Lung (tissue), 16 donors: ENCODE data around the gene IFT57. TPM values are rescaled to one million over a fixed set of nuclear protein-coding genes. Genes with fewer than 3 reads are reported as not detected.
"Not testable (repeated sequence)": the region's sequence is repeated elsewhere in the genome, so short reads cannot be mapped to it uniquely, and the experiment has no call there.

Source experiments
- ATAC-seq: fragments of 200-7000 bp; cut with Tn5 transposase; one replicate; pipeline ENCODE4 v1.9.1; 2020; ENCODE audit warnings: moderate number of reproducible peaks; ENCODE audit not compliant: insufficient read depth, low FRiP score
- DNase-seq, 3 donors: peaks; one replicate each; pipeline ENCODE4 v3.0.0-alpha.2; 2013 to 2017
- H3K27ac ChIP-seq, 2 donors: one replicate each; pipeline ENCODE4 v1.5.1; 2013; ENCODE audit warnings: mild to moderate bottlenecking in 2 of 2, moderate library complexity in 2 of 2, control low read depth in 1 of 2, inconsistent platforms in 1 of 2, low read depth in 1 of 2, low read length in 1 of 2
- H3K27me3 ChIP-seq, 3 donors: one replicate each; pipeline ENCODE4 v1.5.1; 2013; ENCODE audit warnings: low read length in 2 of 3; ENCODE audit not compliant: control insufficient read depth in 3 of 3, insufficient read depth in 3 of 3
- H3K36me3 ChIP-seq, 4 donors: one replicate each; pipeline ENCODE4 v1.5.1; 2013; ENCODE audit warnings: low read length in 4 of 4, mild to moderate bottlenecking in 1 of 4, moderate library complexity in 1 of 4; ENCODE audit not compliant: control insufficient read depth in 4 of 4, insufficient read depth in 4 of 4
- H3K4me1 ChIP-seq, 5 donors: one replicate each; pipeline ENCODE4 v1.5.1; 2013; ENCODE audit warnings: low read length in 5 of 5, mild to moderate bottlenecking in 2 of 5, moderate library complexity in 1 of 5; ENCODE audit not compliant: control insufficient read depth in 5 of 5, insufficient read depth in 5 of 5
- H3K4me3 ChIP-seq: one replicate; pipeline ENCODE4 v1.5.1; 2013; ENCODE audit warnings: mild to moderate bottlenecking, control low read depth, moderate library complexity
- H3K9ac ChIP-seq, 2 donors: one replicate each; pipeline ENCODE4 v1.5.1; 2013; ENCODE audit warnings: low read length in 2 of 2, control low read depth in 1 of 2; ENCODE audit not compliant: insufficient read depth in 1 of 2
- H3K9me3 ChIP-seq, 4 donors: one replicate each; pipeline ENCODE4 v1.5.1; 2013; ENCODE audit warnings: low read length in 3 of 4, mild to moderate bottlenecking in 1 of 4, moderate library complexity in 1 of 4; ENCODE audit not compliant: control insufficient read depth in 4 of 4, insufficient read depth in 3 of 4
- CTCF ChIP-seq: IDR thresholded peaks from 2 replicates; pipeline ENCODE4 v1.5.1; 2012; ENCODE audit warnings: mild to moderate bottlenecking; ENCODE audit errors: control extremely low read depth, extremely low read depth
- WGBS, 2 donors: extraction: QIAGEN DNeasy Blood & Tissue Kit; methylation state at CpG; one replicate each; pipeline ENCODE4 v1.1.7; 2013; 5-methylcytosine and 5-hydroxymethylcytosine counted together
- long read RNA-seq, 5 donors: transcript quantifications; one replicate each; lab custom pipeline, GENCODE V29; 2026
- polyA plus RNA-seq, 2 donors: library from polyadenylated mRNA; stranded (reverse); fragments of 200-250 nt; gene quantifications; one replicate each; pipeline ENCODE4 v1.2.1, GENCODE V29; 2013
- total RNA-seq, 2 donors: library from RNA; depleted of rRNA in 1 of 2; stranded (reverse); fragments of >200 nt in 1 of 2; gene quantifications; one replicate each; pipeline ENCODE4 v1.2.1, GENCODE V29; 2014 to 2021
- donor health status: control.
- donor health status: control.
- donor health status: Bipolar disorder and iron deficiency.
- donor health status: healthy.
- donor health status: DM: yes; HTN: yes; CAD: no.

Gene IFT57
- total RNA-seq = 100 to 1,000 TPM; 175 to 205 TPM
- 10 to 100 TPM; 66.1 to 83.2 TPM for polyA plus RNA-seq
- long read RNA-seq, donor 1, transcript IFT57-201 (11 exons, 3,203 nt) = major isoform, 17 of 37 reads
- long read RNA-seq, donor 1, partial matches to known transcripts = 17 of 37 reads
- long read RNA-seq, donor 1, other reads (novel, unspliced or antisense) = 0 of 37 reads
- long read RNA-seq, donor 2, transcript IFT57-202 (4 exons, 755 nt) = major isoform, 5 of 9 reads
- long read RNA-seq, donor 2, partial matches to known transcripts = 0 of 9 reads
- long read RNA-seq, donor 2, other reads (novel, unspliced or antisense) = 0 of 9 reads
- long read RNA-seq, donor 3, transcript IFT57-201 (11 exons, 3,203 nt) = major isoform, 9 of 20 reads
- long read RNA-seq, donor 3, partial matches to known transcripts = 9 of 20 reads
- long read RNA-seq, donor 3, other reads (novel, unspliced or antisense) = 0 of 20 reads
- long read RNA-seq, donor 4, partial matches to known transcripts = 5 of 10 reads
- long read RNA-seq, donor 4, other reads (novel, unspliced or antisense) = 0 of 10 reads
- long read RNA-seq, donor 5, transcript IFT57-201 (11 exons, 3,203 nt) = major isoform, 19 of 35 reads
- long read RNA-seq, donor 5, partial matches to known transcripts = 14 of 35 reads
- long read RNA-seq, donor 5, other reads (novel, unspliced or antisense) = 0 of 35 reads

GRCh38 chr3:108221911-108222852 lies at the start of gene IFT57:
IFT57 (minus strand) TSS chr3:108222424; CDS start chr3:108222322, 102 bp downstream.
- TF ChIP-seq CTCF = no peak
- Histone ChIP-seq H3K27me3 (no peaks in the 10 kb centered on the region), H3K4me3 (peak within 1 kb of the TSS; percentile 93), H3K36me3 (no peaks in the 10 kb centered on the region), H3K9ac (peak within 1 kb of the TSS; percentile 94 to 95), H3K27ac (peak within 1 kb of the TSS; percentile 62 to 99), H3K4me1 (peaks cover 0 to 36% (median 19%) of the 10 kb centered on the region in 5 donors), H3K9me3 (no peaks in the 10 kb centered on the region)
- peak; percentile 99 to 100 (median 99) for DNase-seq
- 0 to 1% methylated on average over 57 of the region's 57 CpGs for WGBS, 2 donors
- ATAC-seq = peak; percentile 97

GRCh38 chr3:108271626-108272025 lies 49.4 kb upstream of the IFT57 start:
- no peak for DNase-seq
- 46 to 73% methylated on average over 2 of the region's 2 CpGs for WGBS, 2 donors
- no peaks in the 10 kb centered on the region for H3K36me3 ChIP-seq
- peaks cover 0 to 4% (median 0%) of the 10 kb centered on the region in 5 donors for H3K4me1 ChIP-seq
- no peak overlapping the region for H3K4me3 ChIP-seq
- H3K9me3 ChIP-seq = no peaks in the 10 kb centered on the region
- no peak overlapping the region for H3K9ac ChIP-seq
- H3K27me3 ChIP-seq = no peaks in the 10 kb centered on the region
- H3K27ac ChIP-seq = no peak overlapping the region
- no peak for TF ChIP-seq CTCF
- ATAC-seq = no peak

DNA sequence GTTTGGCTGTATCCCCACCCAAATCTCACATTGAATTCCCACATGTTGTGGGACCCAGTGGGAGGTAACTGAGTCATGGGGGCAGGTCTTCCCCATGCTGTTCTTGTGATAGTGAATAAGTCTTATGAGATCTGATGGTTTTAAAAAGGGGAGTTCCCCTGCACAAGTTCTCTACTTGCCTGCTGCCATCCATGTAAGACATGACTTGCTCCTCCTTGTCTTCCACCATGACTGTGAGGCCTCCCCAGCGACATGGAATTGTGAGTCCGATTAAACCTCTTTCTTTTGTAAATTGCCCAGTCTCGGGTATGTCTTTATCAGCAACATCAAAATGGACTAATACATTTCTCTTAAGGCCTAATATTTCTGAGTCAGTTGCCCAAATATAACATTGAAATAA lies 46.0 kb upstream of the IFT57 start:
- 98 to 99% methylated on average over 3 of the region's 3 CpGs for WGBS, 2 donors
- not testable (repeated sequence) for H3K4me1 ChIP-seq

DNA sequence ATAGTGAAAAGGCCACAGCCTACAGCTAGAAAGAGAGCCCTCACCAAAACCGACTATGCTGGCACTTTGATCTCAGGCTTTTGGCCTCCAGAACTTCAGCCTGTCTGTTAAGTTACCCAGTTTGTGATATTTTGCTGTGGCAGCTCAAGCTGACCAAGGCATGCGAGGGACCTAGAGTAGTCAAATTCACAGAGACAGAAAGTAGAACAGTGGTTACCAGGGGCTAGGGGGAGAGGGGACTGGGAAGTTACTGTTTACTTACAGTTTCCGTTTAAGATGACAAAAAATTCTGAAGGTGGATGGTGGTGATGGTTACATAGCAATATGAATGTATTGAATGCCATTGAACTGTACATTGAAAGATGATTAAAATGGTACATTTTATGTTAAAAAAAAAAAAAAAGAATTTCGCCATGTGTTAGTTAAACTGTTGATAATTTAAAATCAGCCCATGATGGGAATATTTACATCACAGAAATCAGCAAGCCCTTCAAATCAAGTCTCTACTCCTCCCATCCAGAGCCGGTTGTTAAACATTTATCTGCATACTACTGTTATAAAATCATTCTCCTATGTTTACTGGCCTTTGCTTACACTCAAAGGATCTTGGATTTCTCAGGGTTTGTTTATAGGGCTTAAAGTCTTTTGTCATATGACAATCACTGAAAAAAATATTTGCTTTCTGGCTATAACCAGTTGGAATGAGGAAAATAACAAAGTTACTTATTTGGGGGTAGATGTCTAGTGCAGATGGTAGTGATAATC lies 42.5 kb upstream of the IFT57 start:
- not testable (repeated sequence) for H3K27me3 ChIP-seq, H3K9ac ChIP-seq, H3K9me3 ChIP-seq, H3K36me3 ChIP-seq, DNase-seq, H3K4me3 ChIP-seq, H3K27ac ChIP-seq, ATAC-seq, H3K4me1 ChIP-seq
- WGBS, 2 donors = 75 to 83% methylated on average over 5 of the region's 5 CpGs

More for the DNA sequence above, 46.0 kb upstream of the IFT57 start:
- H3K4me3 ChIP-seq, H3K36me3 ChIP-seq, ATAC-seq, H3K27ac ChIP-seq, H3K9ac ChIP-seq, H3K27me3 ChIP-seq, H3K9me3 ChIP-seq, DNase-seq: not testable (repeated sequence)
